ENCODE results near the gene ANXA2. TPM values are rescaled to one million over a fixed set of nuclear protein-coding genes. Genes with fewer than 3 reads are reported as not detected.

ANXA2 gene
- total RNA-seq: 122 and 133 TPM in 2 replicates
- 154 TPM for total RNA-seq (2013)
- 59.8 and 116 TPM in 2 replicates for polyA plus RNA-seq
- polyA minus RNA-seq: 120 and 169 TPM in 2 replicates

- POLR2A ChIA-PET: interaction anchor here (0.5 to 1.4 kb wide), 10 partner anchors 11 to 870 kb away, joined by 4 to 18 read pairs (median 4); partner anchors contain the start of genes BNIP2, GTF2A2 and ICE2
- peak within 1 kb of the TSS; percentile 96 for H3K4me3 Mint-ChIP-seq
- Histone ChIP-seq H3K36me3 (replicated peaks in 1 of 2; ENCODE audit: control extremely low read depth in 1 of 2, control insufficient read depth in 1 of 2, extremely low read depth in 1 of 2, insufficient read depth in 2 of 2, low read length in 1 of 2) (peaks cover 0 to 7% of the 10 kb centered on the region in 2 experiments), H3K9me3 (ENCODE audit: control extremely low read depth in 1 of 3, control insufficient read depth in 2 of 3, insufficient read depth in 1 of 3, low read length in 2 of 3) (no peaks in the 10 kb centered on the region), H3K4me1 (ENCODE audit: control insufficient read depth in 2 of 2, insufficient read depth in 2 of 2, low read length in 2 of 2) (peaks cover 12 to 21% of the 10 kb centered on the region in 2 donors), H3K9ac (ENCODE audit: low read length) (peak within 1 kb of the TSS; percentile 84), H3K27me3 (replicated peaks in 1 of 4; ENCODE audit: control extremely low read depth in 1 of 4, control insufficient read depth in 3 of 4, insufficient read depth in 4 of 4, low read length in 3 of 4) (no peaks in the 10 kb centered on the region), H2AFZ (ENCODE audit: insufficient read depth, low read depth, low read length, poor library complexity, severe bottlenecking) (peak within 1 kb of the TSS; percentile 88), H3K79me2 (ENCODE audit: control insufficient read depth, insufficient read depth, low read length) (peaks cover 16% of the 10 kb centered on the region), H4K20me1 (ENCODE audit: control insufficient read depth, insufficient read depth, low read length, poor library complexity, severe bottlenecking) (peaks cover 5% of the 10 kb centered on the region), H3K27ac (ENCODE audit: low read length in 2 of 2) (peak within 1 kb of the TSS; percentile 44 to 60), H3K4me3 (ENCODE audit: control extremely low read depth in 1 of 5, extremely low read depth in 1 of 5, insufficient read depth in 1 of 5, low read depth in 2 of 5, low read length in 4 of 5) (peak within 1 kb of the TSS; percentile 42 to 82 (median 72)), H3K4me2 (replicated peaks; ENCODE audit: low read depth, low read length, poor library complexity, severe bottlenecking) (peak within 1 kb of the TSS; percentile 85)
- TF ChIP-seq EZH2 (IDR thresholded peaks at IDR 0.05; ENCODE audit: borderline replicate concordance, insufficient read depth, low read depth, low read length, poor library complexity, severe bottlenecking) (no peak), CTCF (IDR thresholded peaks at IDR 0.05) (no peak)
- H3K9me3 Mint-ChIP-seq (ENCODE audit: insufficient read depth): no peaks in the 10 kb centered on the region
- 0% methylated on average over 37 of the region's 53 CpGs for WGBS (ENCODE audit: insufficient coverage)
- DNase-seq (peak; percentile 83), ATAC-seq (ENCODE audit: low read depth) (peak; percentile 79)
- H3K4me1 Mint-ChIP-seq: peaks cover 40% of the 10 kb centered on the region
- intact Hi-C loops (cut with micrococcal nuclease): loop anchor here (1.0 to 10.0 kb wide), 4 partner anchors 81 to 1623 kb away; partner anchors contain the start of genes BNIP2, ICE2, MINDY2 and RNF111
- H3K27me3 Mint-ChIP-seq: no peaks in the 10 kb centered on the region
- peak within 1 kb of the TSS; percentile 97 for H3K27ac Mint-ChIP-seq
- CTCF ChIA-PET: interaction anchor here (0.6 to 1.4 kb wide), 6 partner anchors 11 to 122 kb away, joined by 3 to 6 read pairs (median 4); no protein-coding TSS in a partner anchor
Measured at GRCh38 chr15:60397772-60398445, at the start of gene ANXA2. Gene ANXA2, minus strand, starts transcription at chr15:60397986. Its CDS starts 11,911 bp downstream, at chr15:60386075.
